Gastroesophageal sphincter (tissue), 4 donors: Measurements from ENCODE around the gene KCNS3. TPM values are rescaled to one million over a fixed set of nuclear protein-coding genes. Genes with fewer than 3 reads are reported as not detected.

ENCODE experiments used
- ATAC-seq: fragments of 150-250 bp; one replicate; pipeline ENCODE4 v1.9.1; 2016; ENCODE audit warnings: mild to moderate bottlenecking, moderate library complexity
- H3K27ac ChIP-seq, 4 donors: fragments of 200-600 bp; sonication (generic) in 3 of 4; 1 replicate in 3 of 4; 2 replicates in 1 of 4; pipeline ENCODE4 v1.5.1; 2016 to 2019
- H3K27me3 ChIP-seq: fragments of 200-600 bp; sonication (generic); one replicate; pipeline ENCODE4 v1.5.1; 2019
- H3K36me3 ChIP-seq, 2 donors: fragments of 200-600 bp; sonication (generic); one replicate each; pipeline ENCODE4 v1.5.1; 2019; ENCODE audit warnings: control low read depth in 1 of 2
- H3K4me1 ChIP-seq, 3 donors: fragments of 200-600 bp; sonication (generic); 1 replicate in 2 of 3; 2 replicates in 1 of 3; pipeline ENCODE4 v1.5.1; 2016 to 2019; ENCODE audit warnings: control low read depth in 2 of 3
- H3K4me3 ChIP-seq, 2 donors: fragments of 200-600 bp; sonication (generic); one replicate each; pipeline ENCODE4 v1.5.1; 2019; ENCODE audit warnings: mild to moderate bottlenecking in 1 of 2, moderate library complexity in 1 of 2
- H3K9me3 ChIP-seq, 3 donors: fragments of 200-600 bp; sonication (generic); one replicate each; pipeline ENCODE4 v1.5.1; 2017 to 2019; ENCODE audit warnings: control low read depth in 2 of 3
- CTCF ChIP-seq, 4 experiments: fragments of 200-600 bp in 2 of 4; fragments of 450-650 bp in 2 of 4; sonication (generic) in 1 of 4; IDR thresholded peaks; one replicate each; pipeline ENCODE4 v1.5.1; 2017 to 2019; ENCODE audit warnings: antibody characterized with exemption in 4 of 4, mild to moderate bottlenecking in 2 of 4, moderate library complexity in 2 of 4
- EP300 ChIP-seq: sonication (generic); formaldehyde crosslinking; IDR thresholded peaks from one replicate; pipeline ENCODE4 v1.6.1; 2017; ENCODE audit warnings: antibody characterized with exemption, mild to moderate bottlenecking
- POLR2A ChIP-seq, 2 donors: fragments of 450-650 bp; IDR thresholded peaks; one replicate each; pipeline ENCODE4 v1.6.1; 2017; ENCODE audit warnings: antibody characterized with exemption in 2 of 2, mild to moderate bottlenecking in 2 of 2, moderate library complexity in 1 of 2
- POLR2AphosphoS5 ChIP-seq: sonication (generic); formaldehyde crosslinking; IDR thresholded peaks from one replicate; pipeline ENCODE4 v1.6.1; 2017; ENCODE audit warnings: antibody characterized with exemption
- WGBS, 2 donors: methylation state at CpG; one replicate each; pipeline ENCODE4 v1.1.5; 2018; ENCODE audit warnings: low coverage in 1 of 2; 5-methylcytosine and 5-hydroxymethylcytosine counted together
- total RNA-seq, 4 donors: library from RNA; depleted of rRNA; stranded (reverse); fragments of >200 nt; gene quantifications; one replicate each; pipeline ENCODE4 v1.1.0, GENCODE V29; 2016

Gene KCNS3
- total RNA-seq, 4 donors from 2014 or later, result 37.3 to 61.3 (median 38.0) TPM

- Histone ChIP-seq H3K27ac (no peak overlapping the region), H3K9me3 (no peaks in the 10 kb centered on the region), H3K36me3 (no peaks in the 10 kb centered on the region), H3K4me3 (no peak overlapping the region), H3K27me3 (no peaks in the 10 kb centered on the region), H3K4me1 (peaks cover 0 to 6% (median 0%) of the 10 kb centered on the region in 3 donors)
- 72% methylated on average over 3 of the region's 3 CpGs; no CpG with 5 or more reads in 1 of the 2 donors for WGBS, 2 donors
- ATAC-seq, result no peak
- TF ChIP-seq CTCF (IDR thresholded peaks at IDR 0.05), result no peak
- TF ChIP-seq EP300, result no peak
- no peak for TF ChIP-seq POLR2A (IDR thresholded peaks at IDR 0.05)
- no peak for TF ChIP-seq POLR2AphosphoS5
These were observed 88.3 kb downstream of the KCNS3 start for GRCh38 chr2:17966798-17967197.

- no peaks in the 10 kb centered on the region for H3K9me3 ChIP-seq
- no peak for ATAC-seq
- no peaks in the 10 kb centered on the region for H3K27me3 ChIP-seq
- 23 to 79% methylated on average over 2 to 3 of the region's 3 CpGs for WGBS, 2 donors
- H3K4me1 ChIP-seq, result peaks cover 0 to 6% (median 0%) of the 10 kb centered on the region in 3 donors
- no peaks in the 10 kb centered on the region for H3K36me3 ChIP-seq
- TF ChIP-seq POLR2AphosphoS5, result no peak
- TF ChIP-seq EP300, result no peak
- no peak for TF ChIP-seq CTCF (IDR thresholded peaks at IDR 0.05)
- no peak for TF ChIP-seq POLR2A (IDR thresholded peaks at IDR 0.05)
- no peak overlapping the region for H3K27ac ChIP-seq
- H3K4me3 ChIP-seq, result no peak overlapping the region
These were observed 91.2 kb downstream of the KCNS3 start for GRCh38 chr2:17969661-17970060.

GRCh38 chr2:17971531-17972125, 93.2 kb downstream of the KCNS3 start:
- TF ChIP-seq POLR2AphosphoS5 (no peak), POLR2A (IDR thresholded peaks at IDR 0.05) (no peak), EP300 (no peak), CTCF (IDR thresholded peaks at IDR 0.05) (no peak)
- no peak overlapping the region for H3K4me3 ChIP-seq

GRCh38 chr2:17972991-17973390, 94.5 kb downstream of the KCNS3 start:
- Histone ChIP-seq H3K27ac (no peak overlapping the region), H3K9me3 (no peaks in the 10 kb centered on the region), H3K4me3 (no peak overlapping the region), H3K36me3 (no peaks in the 10 kb centered on the region), H3K4me1 (peaks cover 0 to 26% (median 10%) of the 10 kb centered on the region in 3 donors), H3K27me3 (no peaks in the 10 kb centered on the region)
- no peak for TF ChIP-seq POLR2AphosphoS5
- TF ChIP-seq CTCF (IDR thresholded peaks at IDR 0.05), result no peak
- TF ChIP-seq EP300, result no peak
- TF ChIP-seq POLR2A (IDR thresholded peaks at IDR 0.05), result no peak
- 37 to 38% methylated on average over 3 of the region's 3 CpGs for WGBS, 2 donors
- ATAC-seq, result no peak

More at GRCh38 chr2:17971531-17972125, 93.2 kb downstream of the KCNS3 start:
- no peaks in the 10 kb centered on the region for H3K9me3 ChIP-seq
- H3K36me3 ChIP-seq, result no peaks in the 10 kb centered on the region
- H3K4me1 ChIP-seq, result peaks cover 0 to 12% (median 0%) of the 10 kb centered on the region in 3 donors
- no peaks in the 10 kb centered on the region for H3K27me3 ChIP-seq
- no peak overlapping the region for H3K27ac ChIP-seq
- 61 to 83% methylated on average over 2 to 3 of the region's 3 CpGs for WGBS, 2 donors
- no peak for ATAC-seq

GRCh38 chr2:17975401-17975800, 96.9 kb downstream of the KCNS3 start:
- Histone ChIP-seq H3K27me3 (no peaks in the 10 kb centered on the region), H3K36me3 (no peaks in the 10 kb centered on the region), H3K4me1 (peaks cover 0 to 23% (median 10%) of the 10 kb centered on the region in 3 donors), H3K9me3 (no peaks in the 10 kb centered on the region), H3K27ac (no peak overlapping the region), H3K4me3 (no peak overlapping the region)
- ATAC-seq, result no peak
- 82 to 87% methylated on average over 2 of the region's 2 CpGs for WGBS, 2 donors
- TF ChIP-seq CTCF (IDR thresholded peaks at IDR 0.05) (no peak), POLR2A (IDR thresholded peaks at IDR 0.05) (no peak), POLR2AphosphoS5 (no peak), EP300 (no peak)
